Medulla oblongata (tissue), 1 donor: ENCODE data around the gene HES3.
A peak's percentile ranks its signal among the peaks of the same experiment; 100 is the strongest.
"Not testable (repeated sequence)": the region's sequence is repeated elsewhere in the genome, so short reads cannot be mapped to it uniquely, and the experiment has no call there.

Source experiments
- DNase-seq: peaks from one replicate; pipeline ENCODE4 v3.0.0-alpha.2; 2015; ENCODE audit errors: extremely low spot score

HES3 gene

GRCh38 chr1:6219641-6220040 lies 24.3 kb upstream of the HES3 start:
- DNase-seq, result not testable (repeated sequence)

DNA sequence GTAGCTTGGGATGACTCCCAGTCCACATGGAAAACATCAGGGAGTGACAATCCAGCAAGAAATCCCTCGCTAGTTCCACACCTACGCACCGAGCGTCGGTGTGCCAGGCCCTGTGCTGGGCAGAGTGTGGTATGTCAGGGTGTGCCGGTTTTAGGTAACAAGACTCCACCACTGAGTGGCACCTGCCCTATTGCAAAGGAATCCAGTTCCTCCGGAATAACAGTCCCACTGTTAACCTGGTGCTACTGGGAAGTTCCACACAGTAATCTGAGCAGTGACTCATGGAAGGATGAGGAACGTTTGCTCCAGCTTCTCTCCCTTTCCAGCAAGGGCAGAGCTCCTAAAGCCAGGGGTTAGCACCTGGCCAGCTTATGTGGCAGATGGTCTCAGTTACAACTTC lies 23.7 kb upstream of the HES3 start:
- no peak for DNase-seq

DNA sequence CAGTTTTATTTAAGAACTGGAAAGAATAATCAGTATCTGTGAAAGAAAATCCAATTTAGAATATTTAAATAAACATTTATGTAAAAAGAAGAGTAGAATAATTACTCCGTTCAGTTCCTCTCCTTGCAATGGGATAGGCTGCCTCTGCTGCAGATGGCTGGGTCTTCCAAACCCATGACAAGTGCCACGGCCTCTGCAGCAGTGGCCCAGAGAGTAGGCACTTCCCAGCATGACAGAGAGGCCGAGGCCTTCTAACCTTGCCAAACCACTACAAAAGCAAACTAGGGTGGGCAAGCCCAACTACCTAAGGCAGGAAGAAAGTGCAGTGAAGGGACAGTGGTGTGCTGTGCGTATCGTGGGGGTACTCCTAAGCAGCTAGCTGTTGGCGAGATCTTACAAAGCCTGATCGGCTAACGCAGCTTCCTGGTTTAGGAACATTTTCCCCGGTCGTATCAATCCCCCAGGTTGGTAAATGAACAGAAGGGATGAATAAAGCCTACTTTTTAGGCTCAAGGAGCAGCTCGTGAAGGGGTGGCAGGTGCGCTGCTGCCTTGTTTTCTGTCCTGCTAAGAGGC lies 22.7 kb upstream of the HES3 start:
- no peak for DNase-seq

DNA sequence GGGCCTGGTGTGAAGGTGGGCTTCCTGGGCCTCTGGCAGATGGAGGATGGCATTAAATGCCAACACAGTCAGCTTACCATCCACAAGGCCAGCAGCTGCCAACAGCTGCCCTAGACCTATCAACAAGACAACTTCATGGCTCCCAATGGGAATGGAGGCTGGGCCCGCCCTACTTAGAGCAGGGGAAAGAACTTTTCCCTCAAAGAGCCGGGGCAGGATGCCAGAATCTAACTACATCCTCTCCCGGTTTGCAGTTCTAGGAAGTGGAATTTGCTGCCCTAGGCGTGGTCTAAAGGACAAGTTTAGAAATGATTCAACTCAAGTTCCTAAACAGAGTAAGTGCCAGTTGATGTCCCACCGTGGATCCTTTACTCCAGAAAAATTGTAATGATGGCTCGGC lies 21.3 kb upstream of the HES3 start:
- no peak for DNase-seq

DNA sequence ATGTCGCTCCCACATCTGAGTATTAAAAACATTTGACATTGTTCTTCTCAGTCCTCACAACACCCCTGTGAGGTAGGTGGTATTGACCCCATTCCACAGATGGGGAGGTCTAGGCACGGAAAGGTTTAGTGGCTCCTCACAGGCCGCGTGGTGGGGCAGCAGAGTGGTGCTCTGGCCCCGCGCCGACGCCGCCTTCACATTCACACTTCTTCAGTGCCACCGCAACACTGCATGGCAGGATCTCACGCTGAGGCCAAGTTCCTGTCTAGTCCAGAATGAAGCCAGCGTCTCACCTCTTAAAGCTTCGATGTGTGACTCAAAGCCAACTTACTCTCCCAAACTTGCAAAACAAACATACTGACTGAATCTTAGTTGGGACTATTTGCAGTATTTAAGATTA lies 20.4 kb upstream of the HES3 start:
- no peak for DNase-seq

DNA sequence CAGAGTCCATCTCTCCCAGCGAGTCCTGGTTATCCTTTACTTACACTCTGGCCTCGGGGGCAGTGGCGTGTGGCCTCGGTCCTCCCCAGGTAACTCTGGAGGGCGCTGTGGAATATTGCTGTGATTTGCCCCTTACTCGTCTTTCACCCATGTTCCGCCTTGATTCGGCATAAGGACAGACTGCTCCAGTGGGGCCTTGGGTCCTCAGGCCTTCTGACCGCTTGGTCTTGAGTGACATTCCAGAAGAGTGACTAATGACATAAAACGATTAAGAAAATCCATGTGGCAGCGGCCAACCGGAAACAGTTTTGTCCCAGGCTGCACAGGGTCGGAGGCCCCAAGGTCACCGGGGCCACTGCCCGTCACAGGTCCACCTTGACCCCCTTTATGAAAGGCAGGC lies 19.3 kb upstream of the HES3 start:
- no peak for DNase-seq

DNA sequence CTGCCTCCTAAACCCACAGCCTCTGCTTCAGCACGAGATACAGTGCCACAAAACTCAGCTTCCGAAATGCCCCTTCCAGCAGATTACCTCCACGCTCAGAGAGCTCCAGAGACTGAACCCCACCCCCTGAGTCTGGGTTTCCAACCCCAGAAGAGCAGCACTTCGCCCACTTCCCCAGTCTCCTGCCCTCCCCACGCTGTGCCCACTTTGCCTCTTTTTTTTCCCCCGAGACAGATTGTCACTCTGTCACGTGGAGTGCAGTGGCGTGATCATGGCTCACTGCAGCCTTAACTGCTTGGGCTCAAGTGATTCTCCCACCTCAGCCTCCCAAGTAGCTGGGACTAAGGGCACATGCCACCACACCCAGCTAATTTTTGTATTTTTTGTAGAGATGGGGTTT lies 18.3 kb upstream of the HES3 start:
- DNase-seq, result no peak

GRCh38 chr1:6233376-6233775 lies 10.6 kb upstream of the HES3 start:
- DNase-seq, result no peak

- DNase-seq, result no peak
Measured at GRCh38 chr1:6234502-6235295, 9.3 kb upstream of the HES3 start.

DNA sequence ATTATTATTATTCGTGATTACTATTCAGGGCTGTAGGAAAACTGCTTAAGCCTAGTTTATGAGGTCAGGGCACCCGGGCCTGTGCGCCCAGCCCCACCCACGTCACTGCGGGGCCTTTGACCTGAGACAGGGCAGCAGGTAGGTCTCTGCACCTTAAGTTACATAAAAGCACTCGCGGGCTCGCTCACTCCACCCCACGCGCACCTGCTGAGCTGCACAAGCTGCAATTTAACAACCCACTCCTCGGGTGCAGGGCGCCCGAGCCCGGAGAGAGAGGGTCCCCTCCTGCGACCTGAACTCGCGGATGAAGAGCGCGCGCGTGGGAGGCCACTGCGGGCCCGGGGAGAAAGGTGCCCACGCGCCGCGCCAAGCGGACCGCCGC lies 8.7 kb upstream of the HES3 start:
- no peak for DNase-seq

- DNase-seq, result no peak
Measured at GRCh38 chr1:6237093-6237492, 6.9 kb upstream of the HES3 start.

DNA sequence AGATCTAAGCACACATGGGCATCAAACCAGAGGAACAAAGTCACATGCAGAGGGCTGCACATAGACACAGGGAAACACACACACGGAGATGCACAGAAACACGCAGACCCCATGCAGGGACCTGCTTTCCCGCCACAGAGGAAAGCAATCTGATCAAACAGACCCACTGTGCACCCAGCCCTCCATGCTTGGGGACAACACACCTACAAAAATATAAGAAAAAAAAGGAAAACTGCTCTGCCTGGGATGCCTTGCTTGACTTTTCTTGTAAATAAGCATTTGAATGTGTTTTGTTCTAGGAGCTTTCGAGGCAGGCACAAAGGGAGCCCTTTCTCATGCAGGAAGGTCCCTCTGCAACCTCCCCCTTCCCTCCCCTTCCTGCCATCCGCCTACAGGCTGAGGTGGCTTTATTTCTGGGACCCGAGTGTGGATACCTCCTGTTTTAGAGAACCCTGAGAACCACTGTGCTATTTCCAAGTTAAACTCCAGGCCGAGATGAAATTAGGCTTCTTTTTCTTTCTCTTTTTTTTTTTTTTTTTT lies 4.7 kb upstream of the HES3 start:
- no peak for DNase-seq

DNA sequence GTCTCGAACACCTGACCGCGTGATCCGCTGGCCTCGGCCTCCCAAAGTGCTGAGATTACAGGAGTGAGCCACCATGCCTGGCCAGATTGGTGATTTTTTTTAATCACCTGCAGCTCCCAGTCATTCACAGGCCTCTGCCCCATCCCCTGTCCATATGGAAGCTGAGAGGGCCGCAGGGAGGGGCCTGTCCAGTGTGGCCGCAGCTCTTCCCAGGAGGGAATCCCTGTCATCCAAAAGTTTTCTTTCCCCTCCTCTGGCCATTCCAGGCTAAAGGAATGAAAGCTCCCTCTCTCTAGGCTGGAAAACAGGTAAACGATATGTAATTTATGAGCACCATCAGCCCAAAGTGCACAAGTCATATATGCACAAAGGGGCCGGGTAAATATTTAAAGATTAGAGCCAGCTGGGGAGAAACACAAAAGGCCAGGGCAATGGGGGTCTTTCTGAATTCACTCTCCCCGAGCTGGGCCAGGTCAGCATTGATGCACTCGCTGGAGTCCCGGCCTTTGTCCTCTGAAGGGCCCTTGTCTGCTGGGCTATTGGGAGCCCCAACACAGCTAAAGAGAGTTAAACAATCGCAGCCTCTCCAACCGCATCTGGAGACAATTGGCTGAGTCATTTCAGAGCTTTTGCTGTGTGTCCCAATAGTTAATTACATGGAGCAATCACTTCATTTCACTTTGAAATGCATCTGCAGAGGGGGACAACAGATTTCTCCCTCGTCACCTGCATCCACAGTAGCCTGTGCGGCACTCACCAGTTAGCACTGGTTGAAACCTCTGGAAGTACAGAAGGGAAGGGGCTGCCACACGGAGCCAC lies 3.8 kb upstream of the HES3 start:
- no peak for DNase-seq

DNA sequence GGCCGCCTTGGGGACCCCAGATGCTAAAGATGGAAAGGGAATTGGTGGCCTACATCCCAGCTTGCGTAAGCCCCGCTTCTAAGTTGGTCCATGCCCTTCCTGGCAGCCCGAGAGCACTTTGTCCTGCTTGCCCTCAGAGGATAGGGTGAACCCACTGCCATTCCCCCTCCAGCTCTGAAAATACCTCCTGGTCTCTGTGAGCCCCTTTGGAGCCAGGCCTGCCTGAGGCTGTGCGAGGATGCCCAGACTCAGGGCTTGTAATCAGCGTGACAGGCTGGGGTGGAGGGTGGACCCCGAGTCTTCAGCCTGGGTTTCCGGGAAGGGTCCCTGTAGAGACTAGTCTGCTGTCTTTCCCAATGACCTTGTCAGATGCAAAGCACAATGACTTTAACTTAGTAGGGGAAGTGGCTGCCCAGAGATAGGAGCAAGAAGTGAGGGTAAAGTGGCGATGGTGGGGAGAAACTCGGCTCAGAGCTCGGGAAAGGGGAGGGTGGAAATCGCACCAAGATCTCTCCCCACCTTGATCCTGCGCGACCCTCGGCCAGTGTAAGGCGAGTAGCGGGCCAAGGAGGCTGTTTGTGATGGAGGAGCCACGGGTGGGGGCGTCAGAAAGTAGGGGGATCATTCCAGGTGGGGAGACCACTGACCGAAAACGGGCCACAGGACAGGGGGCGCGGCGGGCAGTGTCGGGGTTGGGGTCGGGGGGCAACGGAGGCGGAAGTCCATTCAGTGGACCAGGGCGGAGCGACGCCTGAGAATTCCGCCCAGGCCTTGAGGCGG lies 2.7 kb upstream of the HES3 start:
- no peak for DNase-seq

DNA sequence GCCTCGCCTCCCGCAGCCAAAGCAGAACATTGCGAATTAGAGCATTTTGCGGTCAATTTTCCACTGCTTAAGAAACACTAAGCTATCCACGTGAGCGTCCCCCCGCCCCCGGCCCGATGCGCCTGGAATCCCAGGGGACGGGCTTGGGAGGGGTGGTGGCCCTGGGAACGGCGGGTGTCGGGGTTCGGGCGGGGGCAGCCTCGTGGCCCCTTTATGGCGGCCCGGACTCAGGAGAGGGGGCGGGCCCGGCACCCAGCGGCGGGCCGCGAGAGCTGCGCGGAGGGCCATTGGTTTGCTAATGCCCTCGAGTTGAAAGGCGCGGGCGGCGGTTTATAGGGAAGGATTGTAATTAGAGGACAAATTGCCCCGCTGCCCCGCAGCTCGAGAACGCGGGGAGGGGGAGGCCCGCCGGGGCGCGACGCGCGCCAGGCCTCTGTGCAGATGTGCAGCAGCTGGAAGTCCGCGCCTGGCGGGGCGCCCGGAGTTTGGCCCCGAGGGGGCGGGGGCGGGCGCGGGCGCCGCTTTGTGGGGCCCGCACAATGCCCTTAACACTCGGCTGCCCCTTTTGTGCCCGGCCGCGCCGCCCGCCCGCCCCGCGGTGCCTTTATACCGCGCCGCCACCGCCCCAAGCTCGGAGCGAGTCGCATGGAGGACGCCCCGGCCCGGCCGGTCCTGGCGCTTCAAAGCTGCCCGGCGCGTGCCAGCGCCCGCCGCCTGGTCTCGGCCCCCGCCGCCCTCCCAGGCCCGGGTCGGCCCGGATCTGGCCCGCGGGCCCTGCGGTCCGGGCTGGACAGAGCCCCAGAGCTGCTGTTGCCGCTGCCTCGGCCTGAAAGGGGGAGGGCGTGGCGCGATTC lies 1.9 kb upstream of the HES3 start:
- no peak for DNase-seq

DNA sequence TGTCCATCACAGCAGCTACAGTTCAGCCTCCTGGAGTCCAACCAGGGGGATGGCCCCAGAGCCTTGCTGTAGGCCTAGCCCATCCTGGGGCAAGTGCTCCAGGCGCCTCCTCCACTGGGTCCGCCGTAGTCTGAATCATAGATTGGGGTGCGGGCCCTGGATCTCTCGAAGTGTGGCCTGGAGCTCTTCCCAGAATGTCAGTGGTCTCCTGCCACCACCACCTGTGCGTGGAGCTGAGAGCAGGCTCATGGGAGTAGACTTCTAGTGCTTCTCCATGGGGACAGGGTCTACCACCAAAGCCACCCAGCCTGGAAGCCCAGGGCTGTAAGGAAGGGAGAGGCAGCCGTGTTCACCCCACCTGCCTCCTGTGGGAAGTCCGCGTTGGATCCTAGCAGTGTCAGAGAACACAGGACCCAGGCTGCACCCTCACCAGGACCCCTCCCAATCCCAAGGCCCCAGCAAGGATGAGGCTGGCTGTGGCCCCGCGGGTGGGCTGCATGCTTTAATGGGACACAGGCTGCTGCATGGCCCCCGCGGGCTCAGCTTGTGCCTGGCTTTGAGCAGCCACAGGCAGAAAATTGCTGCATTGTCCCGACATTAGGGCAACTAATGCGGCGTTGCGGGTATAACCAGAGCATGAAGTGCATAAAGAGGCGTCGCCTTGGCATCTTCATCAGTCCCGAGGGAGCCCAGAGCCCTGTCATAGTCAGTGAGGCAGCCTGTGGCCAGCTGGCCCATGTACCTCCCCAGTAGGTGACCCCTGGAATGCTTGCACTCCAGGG lies 735 bp upstream of the HES3 start:
- DNase-seq, result no peak

DNA sequence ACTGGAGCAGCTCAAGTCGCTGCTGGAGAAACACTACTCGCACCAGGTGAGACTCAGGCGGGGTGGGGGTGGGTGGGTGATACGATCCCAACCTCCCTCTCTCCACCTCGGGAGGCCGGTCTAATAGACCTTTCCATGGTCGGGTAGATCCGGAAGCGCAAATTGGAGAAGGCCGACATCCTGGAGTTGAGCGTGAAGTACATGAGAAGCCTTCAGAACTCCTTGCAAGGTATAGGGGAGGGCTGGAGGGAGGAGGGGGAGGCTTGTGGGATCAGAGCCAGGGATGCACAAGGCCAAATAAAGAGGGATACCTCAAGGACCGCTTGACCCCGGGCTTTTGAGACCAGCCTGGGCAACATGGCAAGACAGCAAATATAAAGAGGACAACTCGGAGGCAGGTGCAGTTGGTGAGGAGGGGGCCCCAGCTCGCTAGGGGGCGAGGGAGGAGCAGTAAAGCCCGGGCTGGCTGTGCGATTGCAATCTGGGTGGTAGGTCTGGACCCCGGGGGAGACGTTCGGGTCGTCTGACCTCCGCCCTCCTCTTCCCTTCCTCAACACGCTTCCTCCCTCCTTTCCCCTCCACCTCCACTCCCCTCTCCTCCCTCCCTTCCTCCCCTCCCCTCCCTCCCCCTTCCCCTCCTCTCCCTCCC lies 546 bp downstream of the HES3 start:
- no peak for DNase-seq

- peak; percentile 75 for DNase-seq
Measured at GRCh38 chr1:6245086-6245868, 1.3 kb downstream of the HES3 start.
